Prostate gland (tissue), 2 donors: ENCODE measurements around the gene RPLP1.

Experiments used
- CTCF ChIP-seq, 4 experiments: fragments of 200-600 bp in 2 of 4; fragments of 450-650 bp in 2 of 4; sonication (generic) in 2 of 4; IDR thresholded peaks; 1 replicate in 3 of 4; 2 replicates in 1 of 4; pipeline ENCODE4 v1.5.1; 2016 to 2019; ENCODE audit warnings: antibody characterized with exemption in 4 of 4, mild to moderate bottlenecking in 2 of 4, moderate library complexity in 2 of 4
- POLR2A ChIP-seq: fragments of 450-650 bp; IDR thresholded peaks from one replicate; pipeline ENCODE4 v1.6.1; 2016; ENCODE audit warnings: antibody characterized with exemption, mild to moderate bottlenecking
- POLR2AphosphoS5 ChIP-seq: sonication (generic); formaldehyde crosslinking; IDR thresholded peaks from one replicate; pipeline ENCODE4 v1.6.1; 2017; ENCODE audit warnings: antibody characterized with exemption

- TF ChIP-seq POLR2A = no peak
- TF ChIP-seq CTCF (IDR thresholded peaks at IDR 0.05) = no peak
- TF ChIP-seq POLR2AphosphoS5 = no peak
Observed at GRCh38 chr15:69497667-69498066, 45.0 kb downstream of the RPLP1 start.
